Astrocyte (in vitro differentiated cells and primary cell): Measurements from ENCODE around the gene CLIP2. TPM values are rescaled to one million over a fixed set of nuclear protein-coding genes. Genes with fewer than 3 reads are reported as not detected.
"Not testable (repeated sequence)": the region's sequence is repeated elsewhere in the genome, so short reads cannot be mapped to it uniquely, and the experiment has no call there.

Experiments used
- DNase-seq: peaks from one replicate; pipeline ENCODE4 v3.0.0-alpha.2; 2010; ENCODE audit warnings: low read depth
- FAIRE-seq: peaks from 2 replicates; lab custom pipeline; 2011; peaks lifted over from hg19 to GRCh38; lab: Jason Lieb, UNC
- H2AFZ ChIP-seq: 2 replicates; pipeline ENCODE4 v1.6.0; 2012; ENCODE audit warnings: low read depth, low read length, inconsistent platforms
- H3K27ac ChIP-seq: 2 replicates; pipeline ENCODE4 v1.5.1; 2011; ENCODE audit warnings: low read depth, low read length, inconsistent platforms
- H3K27me3 ChIP-seq: 2 replicates; pipeline ENCODE4 v1.6.0; 2011; ENCODE audit warnings: low read length, inconsistent platforms; ENCODE audit not compliant: insufficient read depth
- H3K36me3 ChIP-seq: 2 replicates; pipeline ENCODE4 v1.5.1; 2011; ENCODE audit warnings: low read length, inconsistent platforms; ENCODE audit not compliant: insufficient read depth
- H3K4me1 ChIP-seq: 2 replicates; pipeline ENCODE4 v1.5.1; 2011; ENCODE audit warnings: low read length, inconsistent platforms; ENCODE audit not compliant: insufficient read depth
- H3K4me2 ChIP-seq: 2 replicates; pipeline ENCODE4 v1.6.0; 2012; ENCODE audit warnings: low read length, inconsistent platforms
- H3K4me3 ChIP-seq: 2 replicates; pipeline ENCODE4 v1.5.1; 2011; ENCODE audit warnings: low read depth, mild to moderate bottlenecking, low read length, inconsistent platforms; ENCODE audit not compliant: insufficient read depth
- H3K79me2 ChIP-seq: 2 replicates; pipeline ENCODE4 v1.6.0; 2012; ENCODE audit warnings: mild to moderate bottlenecking, low read length, inconsistent platforms; ENCODE audit not compliant: insufficient read depth
- H3K9ac ChIP-seq: 2 replicates; pipeline ENCODE4 v1.6.0; 2012; ENCODE audit warnings: mild to moderate bottlenecking, low read length, inconsistent platforms
- H3K9me3 ChIP-seq: 2 replicates; pipeline ENCODE4 v1.5.1; 2012; ENCODE audit warnings: low read depth, mild to moderate bottlenecking, low read length, inconsistent platforms; ENCODE audit not compliant: insufficient read depth
- H4K20me1 ChIP-seq: 2 replicates; pipeline ENCODE4 v1.6.0; 2012; ENCODE audit warnings: low read length, inconsistent platforms; ENCODE audit not compliant: insufficient read depth
- H3K27ac Mint-ChIP-seq: one replicate; pipeline ENCODE4 v1.8.0; 2021; ENCODE audit warnings: mild to moderate bottlenecking, mixed read lengths; ENCODE audit not compliant: unreplicated experiment
- H3K27me3 Mint-ChIP-seq: one replicate; pipeline ENCODE4 v1.8.0; 2021; ENCODE audit warnings: low read depth, mixed read lengths; ENCODE audit not compliant: unreplicated experiment
- H3K36me3 Mint-ChIP-seq: one replicate; pipeline ENCODE4 v1.8.0; 2021; ENCODE audit warnings: low read depth, mixed read lengths; ENCODE audit not compliant: unreplicated experiment
- H3K4me1 Mint-ChIP-seq: one replicate; pipeline ENCODE4 v1.8.0; 2021; ENCODE audit warnings: low read depth, mixed read lengths; ENCODE audit not compliant: unreplicated experiment
- H3K4me3 Mint-ChIP-seq: one replicate; pipeline ENCODE4 v1.8.0; 2021; ENCODE audit warnings: mild to moderate bottlenecking, moderate library complexity, mixed read lengths; ENCODE audit not compliant: unreplicated experiment
- H3K9me3 Mint-ChIP-seq: one replicate; pipeline ENCODE4 v1.8.0; 2021; ENCODE audit warnings: mild to moderate bottlenecking, mixed read lengths; ENCODE audit not compliant: unreplicated experiment
- EZH2 ChIP-seq: IDR thresholded peaks from 2 replicates; pipeline ENCODE4 v1.6.1; 2012; ENCODE audit warnings: mild to moderate bottlenecking, low read length, inconsistent platforms; ENCODE audit not compliant: insufficient read depth
- total RNA-seq: library from RNA; stranded (reverse); gene quantifications from 2 replicates; pipeline ENCODE4 v1.2.1, GENCODE V29; 2021
- TF ChIP-seq, protein P1 (sequence below): IDR thresholded peaks from 2 replicates; pipeline ENCODE4 v1.5.1; 2011; ENCODE audit warnings: low read depth, mild to moderate bottlenecking, inconsistent platforms, low read length, moderate library complexity; ENCODE audit not compliant: insufficient read depth

CLIP2 gene
- total RNA-seq, 1 donor from 2014 or later: 31.4 TPM

DNA sequence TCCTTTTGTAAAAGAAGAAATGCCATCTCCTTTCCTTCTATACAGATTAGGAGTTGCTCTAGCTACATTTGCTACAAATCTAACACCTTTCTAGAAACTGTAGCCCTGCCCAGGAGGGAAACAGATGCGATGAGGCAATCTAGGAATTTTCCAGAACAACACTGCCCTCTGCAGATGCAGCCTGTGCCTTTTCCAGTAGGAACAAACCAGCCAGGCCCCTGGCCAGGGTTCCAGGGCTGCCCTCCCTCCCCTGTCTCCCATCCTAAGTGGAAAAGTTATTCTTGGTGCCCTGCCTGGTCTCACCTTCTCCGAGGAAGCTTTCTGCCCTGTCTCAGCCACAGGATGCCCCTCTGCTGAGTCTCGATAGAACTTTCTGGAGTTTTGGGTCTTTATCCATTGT is 105.4 kb downstream of the CLIP2 start:
- not testable (repeated sequence) for H3K4me1 ChIP-seq, H2AFZ ChIP-seq, H3K27me3 Mint-ChIP-seq, H3K36me3 ChIP-seq, H3K9me3 ChIP-seq, H3K27ac ChIP-seq, H4K20me1 ChIP-seq, H3K4me2 ChIP-seq, H3K4me1 Mint-ChIP-seq, H3K9me3 Mint-ChIP-seq, H3K4me3 ChIP-seq, H3K27me3 ChIP-seq, H3K9ac ChIP-seq, FAIRE-seq, H3K4me3 Mint-ChIP-seq, H3K79me2 ChIP-seq, H3K27ac Mint-ChIP-seq, DNase-seq
- TF ChIP-seq, protein P1, sequence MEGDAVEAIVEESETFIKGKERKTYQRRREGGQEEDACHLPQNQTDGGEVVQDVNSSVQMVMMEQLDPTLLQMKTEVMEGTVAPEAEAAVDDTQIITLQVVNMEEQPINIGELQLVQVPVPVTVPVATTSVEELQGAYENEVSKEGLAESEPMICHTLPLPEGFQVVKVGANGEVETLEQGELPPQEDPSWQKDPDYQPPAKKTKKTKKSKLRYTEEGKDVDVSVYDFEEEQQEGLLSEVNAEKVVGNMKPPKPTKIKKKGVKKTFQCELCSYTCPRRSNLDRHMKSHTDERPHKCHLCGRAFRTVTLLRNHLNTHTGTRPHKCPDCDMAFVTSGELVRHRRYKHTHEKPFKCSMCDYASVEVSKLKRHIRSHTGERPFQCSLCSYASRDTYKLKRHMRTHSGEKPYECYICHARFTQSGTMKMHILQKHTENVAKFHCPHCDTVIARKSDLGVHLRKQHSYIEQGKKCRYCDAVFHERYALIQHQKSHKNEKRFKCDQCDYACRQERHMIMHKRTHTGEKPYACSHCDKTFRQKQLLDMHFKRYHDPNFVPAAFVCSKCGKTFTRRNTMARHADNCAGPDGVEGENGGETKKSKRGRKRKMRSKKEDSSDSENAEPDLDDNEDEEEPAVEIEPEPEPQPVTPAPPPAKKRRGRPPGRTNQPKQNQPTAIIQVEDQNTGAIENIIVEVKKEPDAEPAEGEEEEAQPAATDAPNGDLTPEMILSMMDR: peak; percentile 16
- peaks cover 10% of the 10 kb centered on the region for H3K36me3 Mint-ChIP-seq

DNA sequence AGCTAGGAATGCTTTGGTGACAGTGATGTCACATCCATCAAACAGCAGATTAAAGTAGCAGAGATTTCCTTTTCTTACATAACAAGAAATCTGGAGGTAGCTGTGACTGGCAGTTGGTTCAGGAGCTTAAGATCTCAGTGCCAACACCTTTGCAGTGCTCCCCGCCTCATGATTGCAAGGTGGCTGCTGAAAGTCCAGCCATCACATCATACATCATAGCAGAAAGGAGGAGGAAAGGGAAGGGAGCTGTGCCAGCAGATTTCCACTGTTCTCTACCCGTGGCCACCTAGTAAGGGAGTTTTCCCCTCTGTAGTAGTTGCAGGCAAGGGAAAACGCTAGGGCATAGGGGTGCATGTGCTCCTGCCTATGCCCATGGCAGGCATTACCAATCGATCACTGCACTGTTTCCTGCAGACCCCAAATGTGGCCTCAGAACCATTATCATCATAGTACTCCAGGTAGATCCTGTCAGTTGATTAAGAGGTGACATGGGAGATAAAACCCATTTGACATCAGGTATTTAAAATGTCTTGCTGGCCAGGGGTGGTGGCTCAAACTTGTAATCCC is 106.6 kb downstream of the CLIP2 start:
- H3K4me1 Mint-ChIP-seq: no peaks in the 10 kb centered on the region
- peaks cover 10% of the 10 kb centered on the region for H3K36me3 Mint-ChIP-seq
- H3K27ac ChIP-seq: no peak overlapping the region
- H3K27ac Mint-ChIP-seq: no peak overlapping the region
- FAIRE-seq: no peak
- H3K79me2 ChIP-seq: no peaks in the 10 kb centered on the region
- H3K27me3 Mint-ChIP-seq: no peaks in the 10 kb centered on the region
- no peak overlapping the region for H3K4me3 Mint-ChIP-seq
- no peaks in the 10 kb centered on the region for H3K27me3 ChIP-seq
- no peaks in the 10 kb centered on the region for H3K9me3 ChIP-seq
- peaks cover 4% of the 10 kb centered on the region for H4K20me1 ChIP-seq
- no peaks in the 10 kb centered on the region for H3K9me3 Mint-ChIP-seq
- H3K4me2 ChIP-seq: no peak overlapping the region
- H3K4me1 ChIP-seq: no peaks in the 10 kb centered on the region
- H2AFZ ChIP-seq: no peak overlapping the region
- DNase-seq: no peak
- no peak overlapping the region for H3K9ac ChIP-seq
- TF ChIP-seq, protein P1: no peak
- no peak for TF ChIP-seq EZH2
- H3K36me3 ChIP-seq: peaks cover 2% of the 10 kb centered on the region
- H3K4me3 ChIP-seq: no peak overlapping the region

DNA sequence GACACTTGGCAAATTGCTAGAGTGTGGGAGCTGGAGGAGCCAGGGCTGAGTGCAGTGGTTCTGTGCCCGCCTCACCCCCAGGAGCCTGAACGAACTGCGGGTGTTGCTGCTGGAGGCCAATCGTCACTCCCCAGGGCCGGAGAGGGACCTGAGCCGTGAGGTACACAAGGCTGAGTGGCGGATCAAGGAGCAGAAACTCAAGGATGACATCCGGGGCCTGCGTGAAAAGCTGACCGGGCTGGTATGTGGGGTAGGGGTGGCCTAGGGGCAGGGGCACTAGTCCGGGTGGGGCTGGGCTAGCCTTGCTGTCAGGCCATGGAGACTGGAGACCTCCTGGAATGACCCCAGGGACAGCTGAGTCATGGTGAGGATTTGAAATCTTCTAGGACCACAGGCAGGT is 107.8 kb downstream of the CLIP2 start:
- DNase-seq: no peak
- Histone ChIP-seq H2AFZ (no peak overlapping the region), H4K20me1 (peaks cover 7% of the 10 kb centered on the region), H3K9ac (no peak overlapping the region), H3K36me3 (peaks cover 2% of the 10 kb centered on the region), H3K4me1 (no peaks in the 10 kb centered on the region), H3K27me3 (no peaks in the 10 kb centered on the region), H3K79me2 (no peaks in the 10 kb centered on the region), H3K4me3 (no peak overlapping the region), H3K4me2 (no peak overlapping the region), H3K9me3 (no peaks in the 10 kb centered on the region), H3K27ac (no peak overlapping the region)
- no peaks in the 10 kb centered on the region for H3K27me3 Mint-ChIP-seq
- H3K4me3 Mint-ChIP-seq: no peak overlapping the region
- H3K9me3 Mint-ChIP-seq: no peaks in the 10 kb centered on the region
- H3K36me3 Mint-ChIP-seq: peaks cover 10% of the 10 kb centered on the region
- FAIRE-seq: no peak
- no peak overlapping the region for H3K27ac Mint-ChIP-seq
- no peaks in the 10 kb centered on the region for H3K4me1 Mint-ChIP-seq
- TF ChIP-seq, protein P1: no peak
- no peak for TF ChIP-seq EZH2
